HUES48 (cell line): ENCODE measurements around the gene KRTAP5-7.
"Not testable (repeated sequence)": the region's sequence is repeated elsewhere in the genome, so short reads cannot be mapped to it uniquely, and the experiment has no call there.

Experiments used
- H3K27ac ChIP-seq: one replicate; pipeline ENCODE4 v1.7.0; 2013; ENCODE audit warnings: low read depth, low read length, inconsistent platforms
- H3K27me3 ChIP-seq: 2 replicates; pipeline ENCODE4 v1.6.1; 2013; ENCODE audit warnings: mild to moderate bottlenecking, low read length; ENCODE audit not compliant: control insufficient read depth, insufficient read depth
- H3K36me3 ChIP-seq: 2 replicates; pipeline ENCODE4 v1.6.1; 2013; ENCODE audit warnings: low read length; ENCODE audit not compliant: control insufficient read depth, insufficient read depth
- H3K4me1 ChIP-seq: 2 replicates; pipeline ENCODE4 v1.6.1; 2013; ENCODE audit warnings: mild to moderate bottlenecking, low read length; ENCODE audit not compliant: control insufficient read depth, insufficient read depth
- H3K4me3 ChIP-seq: 2 replicates; pipeline ENCODE4 v1.5.1; 2013; ENCODE audit warnings: mild to moderate bottlenecking, low read depth, low read length
- H3K9ac ChIP-seq: 2 replicates; pipeline ENCODE4 v1.6.1; 2013; ENCODE audit warnings: mild to moderate bottlenecking, low read depth, low read length, moderate library complexity
- H3K9me3 ChIP-seq: 2 replicates; pipeline ENCODE4 v1.6.1; 2013; ENCODE audit warnings: low read length; ENCODE audit not compliant: control insufficient read depth, insufficient read depth

The KRTAP5-7 gene

DNA sequence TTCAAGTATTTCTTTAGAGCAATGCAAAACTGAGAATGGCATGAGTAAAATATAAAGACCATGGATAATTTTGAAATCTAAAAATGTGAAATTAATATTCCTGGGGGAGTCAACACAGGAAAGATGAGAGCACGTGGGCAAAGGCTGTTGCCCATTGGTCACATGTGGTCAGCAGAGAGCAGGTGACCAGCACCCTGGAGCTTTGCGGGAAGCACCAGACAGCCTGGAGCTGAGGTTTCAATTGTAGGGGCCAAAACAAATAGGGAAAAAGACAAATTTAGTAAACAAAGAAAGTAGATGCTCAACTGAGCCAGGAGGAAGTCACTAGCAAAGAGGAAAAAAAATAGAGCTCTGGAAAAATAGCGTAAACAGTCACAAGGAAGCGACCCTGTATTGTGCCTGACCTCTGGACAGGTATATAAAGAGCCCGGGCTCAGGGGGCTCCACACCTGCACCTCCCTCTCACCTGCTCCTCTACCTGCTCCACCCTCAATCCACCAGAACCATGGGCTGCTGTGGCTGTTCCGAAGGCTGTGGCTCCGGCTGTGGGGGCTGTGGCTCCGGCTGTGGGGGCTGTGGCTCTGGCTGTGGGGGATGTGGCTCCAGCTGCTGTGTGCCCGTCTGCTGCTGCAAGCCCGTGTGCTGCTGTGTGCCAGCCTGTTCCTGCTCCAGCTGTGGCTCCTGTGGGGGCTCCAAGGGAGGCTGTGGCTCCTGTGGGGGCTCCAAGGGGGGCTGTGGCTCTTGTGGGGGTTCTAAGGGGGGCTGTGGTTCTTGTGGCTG is at the start of gene KRTAP5-7:
TSS of gene KRTAP5-7 (plus strand) at position 472 of the 780 bp plus-strand sequence. CDS start at position 506, 34 bp downstream.
- H3K4me1 ChIP-seq, H3K27me3 ChIP-seq, H3K27ac ChIP-seq, H3K4me3 ChIP-seq, H3K9me3 ChIP-seq, H3K9ac ChIP-seq, H3K36me3 ChIP-seq: not testable (repeated sequence)

DNA sequence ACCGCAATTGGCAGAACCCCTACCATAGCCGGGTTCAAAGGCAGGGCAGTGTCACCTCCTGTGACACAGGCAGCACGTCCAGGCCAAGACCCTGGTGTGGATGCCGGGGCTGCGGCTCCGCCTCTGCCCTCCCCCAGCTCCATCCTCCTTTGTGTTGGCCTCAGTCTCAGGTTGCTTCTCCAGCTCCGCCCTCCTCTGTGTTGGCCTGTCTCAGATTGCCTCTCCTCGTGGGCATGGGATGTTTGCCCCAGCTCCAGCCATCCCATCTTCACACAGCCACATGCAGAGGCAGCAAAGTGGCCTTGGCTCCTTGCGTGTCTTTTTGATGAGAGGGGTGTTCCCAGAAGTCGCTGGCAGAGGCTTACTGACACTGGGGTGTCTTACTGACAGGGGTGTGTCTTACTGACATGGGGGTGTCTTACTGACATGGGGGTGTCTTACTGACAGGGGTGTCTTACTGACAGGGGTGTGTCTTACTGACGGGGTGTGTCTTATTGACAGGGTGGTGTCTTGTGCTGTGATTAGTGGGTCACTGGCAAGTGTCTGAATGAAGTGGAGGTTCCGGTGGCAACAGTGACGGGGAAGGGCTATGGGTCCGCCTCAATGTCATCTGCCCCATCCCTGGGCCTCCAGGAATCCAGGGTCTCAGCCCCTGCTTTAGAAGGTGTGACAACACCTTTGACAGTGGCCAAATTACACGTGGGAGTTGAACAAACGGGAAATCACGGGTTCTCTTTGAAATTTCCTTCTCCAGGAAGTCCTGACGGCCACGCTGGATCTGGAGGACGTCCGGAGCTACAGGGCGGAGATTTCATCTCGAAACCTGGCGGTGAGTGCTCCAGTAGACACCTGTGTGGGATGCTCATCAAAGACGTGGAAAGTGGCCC is 49.2 kb upstream of the KRTAP5-7 start:
- no peaks in the 10 kb centered on the region for H3K27me3 ChIP-seq
- no peak overlapping the region for H3K27ac ChIP-seq
- no peaks in the 10 kb centered on the region for H3K4me1 ChIP-seq
- peaks cover 46% of the 10 kb centered on the region for H3K36me3 ChIP-seq
- no peaks in the 10 kb centered on the region for H3K9me3 ChIP-seq
- H3K9ac ChIP-seq = no peak overlapping the region
- no peak overlapping the region for H3K4me3 ChIP-seq

DNA sequence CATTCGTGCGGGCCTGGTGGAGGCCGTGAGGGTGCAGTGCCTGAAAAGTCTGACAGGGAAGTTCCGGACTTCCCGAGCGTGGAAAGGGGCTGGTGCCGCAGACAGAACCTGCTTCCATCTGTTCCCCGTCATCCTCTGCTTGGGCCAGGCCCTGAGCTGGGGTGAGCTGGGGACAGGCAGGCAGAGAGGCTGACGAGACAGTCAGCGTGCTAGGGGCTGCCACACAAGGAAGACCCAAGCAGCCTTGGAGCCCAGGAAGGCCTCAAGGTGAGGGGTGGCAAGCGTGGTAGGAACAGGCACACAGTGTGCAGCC is 48.6 kb upstream of the KRTAP5-7 start:
- peaks cover 47% of the 10 kb centered on the region for H3K36me3 ChIP-seq
- no peak overlapping the region for H3K27ac ChIP-seq
- H3K27me3 ChIP-seq = no peaks in the 10 kb centered on the region
- H3K9ac ChIP-seq = no peak overlapping the region
- no peak overlapping the region for H3K4me3 ChIP-seq
- no peaks in the 10 kb centered on the region for H3K4me1 ChIP-seq
- no peaks in the 10 kb centered on the region for H3K9me3 ChIP-seq

DNA sequence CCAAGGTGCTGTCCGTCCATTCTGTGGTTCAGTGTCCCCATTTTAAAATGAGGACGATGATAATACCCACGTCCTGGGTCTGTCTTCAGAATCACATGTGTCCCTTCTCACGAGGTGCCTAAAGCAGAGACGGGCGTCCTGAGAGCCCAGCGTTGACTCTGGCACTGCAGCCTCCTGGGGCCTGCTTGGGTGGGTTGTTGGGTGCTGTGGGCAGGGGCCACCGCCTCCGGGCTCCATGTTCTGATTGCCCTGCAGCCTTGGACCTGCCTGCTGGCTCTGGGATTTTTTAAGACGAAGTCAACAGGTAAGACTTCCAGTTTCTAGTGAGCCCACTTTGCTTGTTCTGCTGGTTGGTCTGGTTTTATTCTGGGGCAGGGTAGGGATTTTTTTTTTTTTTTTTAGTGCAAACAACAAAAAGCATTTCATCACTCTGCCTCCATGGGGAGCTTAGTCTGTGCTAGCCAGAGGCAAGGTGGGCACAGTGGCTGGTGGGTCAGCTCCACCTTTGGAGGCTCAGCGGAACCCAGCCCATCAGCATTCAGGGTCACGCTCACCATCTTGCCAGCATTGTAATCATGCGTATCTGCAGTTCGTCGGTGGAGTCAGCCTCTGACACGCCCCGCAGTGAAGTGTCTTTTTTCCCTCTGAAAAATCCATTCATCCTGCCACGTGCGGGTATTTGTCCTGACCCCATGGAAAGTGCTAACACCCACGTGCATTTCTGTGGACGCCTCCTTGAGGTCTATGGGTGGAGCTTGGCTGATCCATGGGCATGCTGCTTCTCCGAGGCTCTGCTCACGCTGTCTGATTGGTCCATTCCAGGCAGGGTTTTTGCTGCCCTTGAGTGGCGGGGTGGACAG is 45.7 kb upstream of the KRTAP5-7 start:
- Histone ChIP-seq H3K9me3 (no peaks in the 10 kb centered on the region), H3K36me3 (peaks cover 54% of the 10 kb centered on the region), H3K9ac (no peak overlapping the region), H3K4me1 (no peaks in the 10 kb centered on the region), H3K27ac (no peak overlapping the region), H3K27me3 (no peaks in the 10 kb centered on the region), H3K4me3 (no peak overlapping the region)

DNA sequence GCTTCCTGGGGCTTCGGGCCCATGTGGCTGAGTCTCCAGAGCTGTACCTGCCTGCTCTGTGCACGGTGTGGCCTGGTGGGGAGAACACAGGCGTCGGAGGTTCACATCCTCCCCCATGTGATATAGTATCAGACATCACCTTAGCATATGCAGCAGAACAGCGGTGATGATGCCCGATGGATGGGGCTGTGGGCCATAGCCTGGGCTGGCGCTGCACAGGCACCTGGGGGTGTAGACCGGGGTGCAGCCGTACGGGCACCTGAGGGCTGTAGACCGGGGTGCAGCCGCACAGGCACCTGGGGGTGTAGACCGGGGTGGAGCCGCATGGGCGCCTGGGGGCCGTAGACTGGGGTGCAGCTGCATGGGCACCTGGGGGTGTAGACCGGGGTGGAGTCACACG is 44.9 kb upstream of the KRTAP5-7 start:
- H3K9me3 ChIP-seq = no peaks in the 10 kb centered on the region

GRCh38 chr11:71482746-71483364 is 44.2 kb upstream of the KRTAP5-7 start:
- Histone ChIP-seq H3K4me1 (no peaks in the 10 kb centered on the region), H3K9me3 (no peaks in the 10 kb centered on the region), H3K4me3 (no peak overlapping the region), H3K9ac (no peak overlapping the region), H3K27me3 (no peaks in the 10 kb centered on the region), H3K27ac (no peak overlapping the region), H3K36me3 (peaks cover 55% of the 10 kb centered on the region)

More for the DNA sequence above, 44.9 kb upstream of the KRTAP5-7 start:
- no peak overlapping the region for H3K27ac ChIP-seq
- H3K27me3 ChIP-seq = no peaks in the 10 kb centered on the region
- peaks cover 55% of the 10 kb centered on the region for H3K36me3 ChIP-seq
- H3K9ac ChIP-seq = no peak overlapping the region
- H3K4me1 ChIP-seq = no peaks in the 10 kb centered on the region
- no peak overlapping the region for H3K4me3 ChIP-seq

GRCh38 chr11:71483692-71484091 is 43.4 kb upstream of the KRTAP5-7 start:
- no peaks in the 10 kb centered on the region for H3K4me1 ChIP-seq
- H3K36me3 ChIP-seq = peaks cover 47% of the 10 kb centered on the region
- H3K9me3 ChIP-seq = no peaks in the 10 kb centered on the region
- no peak overlapping the region for H3K27ac ChIP-seq
- no peak overlapping the region for H3K4me3 ChIP-seq
- no peaks in the 10 kb centered on the region for H3K27me3 ChIP-seq
- H3K9ac ChIP-seq = no peak overlapping the region

GRCh38 chr11:71484248-71485062 is 42.6 kb upstream of the KRTAP5-7 start:
- no peaks in the 10 kb centered on the region for H3K27me3 ChIP-seq
- peaks cover 46% of the 10 kb centered on the region for H3K36me3 ChIP-seq

GRCh38 chr11:71485063-71485399 is 42.0 kb upstream of the KRTAP5-7 start:
- Histone ChIP-seq H3K4me1 (no peaks in the 10 kb centered on the region), H3K9ac (no peak overlapping the region), H3K9me3 (no peaks in the 10 kb centered on the region), H3K27ac (no peak overlapping the region), H3K36me3 (peaks cover 46% of the 10 kb centered on the region), H3K4me3 (no peak overlapping the region), H3K27me3 (no peaks in the 10 kb centered on the region)

More at GRCh38 chr11:71484248-71485062, 42.6 kb upstream of the KRTAP5-7 start:
- Histone ChIP-seq H3K4me1 (no peaks in the 10 kb centered on the region), H3K27ac (no peak overlapping the region), H3K9ac (no peak overlapping the region), H3K9me3 (no peaks in the 10 kb centered on the region), H3K4me3 (no peak overlapping the region)

- H3K27ac ChIP-seq = no peak overlapping the region
- no peaks in the 10 kb centered on the region for H3K9me3 ChIP-seq
- no peaks in the 10 kb centered on the region for H3K4me1 ChIP-seq
- H3K36me3 ChIP-seq = peaks cover 46% of the 10 kb centered on the region
- H3K4me3 ChIP-seq = no peak overlapping the region
- no peak overlapping the region for H3K9ac ChIP-seq
- H3K27me3 ChIP-seq = no peaks in the 10 kb centered on the region
These were observed 41.6 kb upstream of the KRTAP5-7 start for GRCh38 chr11:71485466-71485865.
